Effector memory CD4-positive, alpha-beta T cell (primary cell): ENCODE measurements around the gene ALPK3.

Experiments used
- DNase-seq, 3 donors: peaks; one replicate each; pipeline ENCODE4 v3.0.0-alpha.2; 2020
- H3K27ac ChIP-seq: 2 replicates; pipeline ENCODE4 v1.7.0; 2013; ENCODE audit warnings: mild to moderate bottlenecking, low read length, moderate library complexity; ENCODE audit not compliant: insufficient read depth, poor library complexity, severe bottlenecking
- H3K27me3 ChIP-seq: replicated peaks from 2 replicates; pipeline ENCODE4 v1.7.0; 2013; ENCODE audit warnings: mild to moderate bottlenecking, low read length; ENCODE audit not compliant: insufficient read depth, control insufficient read depth, poor library complexity, severe bottlenecking
- H3K36me3 ChIP-seq: 2 replicates; pipeline ENCODE4 v1.7.0; 2013; ENCODE audit warnings: mild to moderate bottlenecking, low read length, moderate library complexity; ENCODE audit not compliant: control insufficient read depth, insufficient read depth
- H3K4me1 ChIP-seq: 2 replicates; pipeline ENCODE4 v1.7.0; 2013; ENCODE audit warnings: low read length, mild to moderate bottlenecking; ENCODE audit not compliant: control insufficient read depth, insufficient read depth, poor library complexity, severe bottlenecking
- H3K4me3 ChIP-seq: 2 replicates; pipeline ENCODE4 v1.7.0; 2013; ENCODE audit warnings: low read length, low read depth, mild to moderate bottlenecking; ENCODE audit not compliant: insufficient read depth, poor library complexity, severe bottlenecking
- H3K9me3 ChIP-seq: 2 replicates; pipeline ENCODE4 v1.7.0; 2013; ENCODE audit warnings: mild to moderate bottlenecking, low read length, moderate library complexity; ENCODE audit not compliant: control insufficient read depth

The ALPK3 gene

DNA sequence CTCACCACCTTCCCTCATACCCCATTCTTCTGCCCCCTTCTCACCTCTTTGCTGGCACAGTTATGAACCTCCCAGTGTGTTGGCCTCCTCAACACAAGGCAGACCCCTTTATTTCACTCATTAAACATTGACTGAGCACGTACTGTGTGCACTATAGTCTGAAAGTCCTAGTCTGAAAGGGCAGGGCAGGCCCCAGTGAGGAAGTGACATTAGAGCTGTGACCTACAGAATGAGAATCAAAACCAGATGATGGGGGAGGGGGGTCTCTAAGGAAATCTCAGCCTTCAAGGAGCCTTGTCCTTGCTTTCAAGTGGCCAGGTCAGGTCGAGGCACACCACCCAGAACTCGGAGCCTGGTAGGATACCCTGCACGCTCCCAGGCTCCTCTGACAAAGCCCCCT is 70.8 kb downstream of the ALPK3 start:
- no peaks in the 10 kb centered on the region for H3K9me3 ChIP-seq
- H3K4me3 ChIP-seq: no peak overlapping the region
- H3K36me3 ChIP-seq: no peaks in the 10 kb centered on the region
- H3K27me3 ChIP-seq: no peaks in the 10 kb centered on the region
- H3K27ac ChIP-seq: no peak overlapping the region
- H3K4me1 ChIP-seq: no peaks in the 10 kb centered on the region
- no peak for DNase-seq

DNA sequence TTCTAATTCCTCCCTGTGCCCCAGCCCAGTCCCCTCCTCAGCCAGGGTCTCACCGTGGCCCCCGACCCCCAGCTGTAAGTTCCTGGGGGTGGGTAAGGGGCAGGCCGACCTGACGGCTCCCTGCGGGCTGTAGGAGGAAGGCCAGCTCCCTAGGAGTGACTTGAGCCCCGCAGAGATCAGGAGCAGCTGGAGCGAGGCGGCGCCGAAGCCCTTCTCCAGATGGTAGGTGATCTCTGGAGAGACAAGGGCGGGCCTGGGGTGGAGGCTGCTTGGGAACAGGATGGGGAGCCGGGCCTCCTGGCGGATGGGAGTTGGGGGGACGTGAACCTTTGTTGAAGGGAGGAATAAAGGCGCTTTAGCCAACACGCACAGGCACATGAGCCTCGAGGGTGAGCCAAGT is 71.5 kb downstream of the ALPK3 start:
- DNase-seq: no peak
- no peaks in the 10 kb centered on the region for H3K36me3 ChIP-seq
- H3K27ac ChIP-seq: no peak overlapping the region
- no peaks in the 10 kb centered on the region for H3K9me3 ChIP-seq
- no peaks in the 10 kb centered on the region for H3K4me1 ChIP-seq
- no peaks in the 10 kb centered on the region for H3K27me3 ChIP-seq
- H3K4me3 ChIP-seq: no peak overlapping the region

DNA sequence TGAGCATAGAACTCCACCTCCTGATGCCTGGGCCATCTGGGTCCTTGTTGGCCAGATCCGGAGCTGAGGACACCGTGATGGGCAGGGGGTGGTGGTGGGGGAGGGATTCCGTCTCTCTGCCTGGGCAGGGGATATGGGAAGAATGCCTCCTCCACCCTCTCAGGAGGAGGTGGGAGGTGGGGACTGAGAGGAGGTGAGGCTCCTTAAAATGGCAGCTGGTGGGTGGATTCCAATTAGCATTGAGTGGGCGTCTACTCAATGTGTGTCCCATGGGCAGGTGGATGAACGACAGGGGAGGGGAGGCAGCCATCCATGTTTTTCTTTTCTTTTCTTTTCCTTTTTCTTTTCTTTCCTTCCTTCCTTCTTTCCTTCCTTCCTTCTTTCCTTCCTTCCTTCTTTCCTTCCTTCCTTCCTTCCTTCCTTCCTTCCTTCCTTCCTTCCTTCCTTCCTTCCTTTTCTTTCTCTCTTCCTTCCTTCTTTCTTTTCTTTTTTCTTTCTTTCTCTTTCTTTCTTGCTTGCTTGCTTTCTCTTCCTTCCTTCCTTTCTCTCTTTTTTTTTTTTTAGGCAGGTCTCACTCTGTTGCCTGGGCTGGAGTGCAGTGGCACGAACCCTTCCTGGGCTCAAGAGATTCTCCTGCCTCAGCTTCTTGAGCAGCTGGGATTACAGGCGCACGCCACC is 72.3 kb downstream of the ALPK3 start:
- no peak overlapping the region for H3K27ac ChIP-seq
- H3K4me1 ChIP-seq: no peaks in the 10 kb centered on the region
- H3K4me3 ChIP-seq: no peak overlapping the region
- no peaks in the 10 kb centered on the region for H3K27me3 ChIP-seq
- H3K36me3 ChIP-seq: no peaks in the 10 kb centered on the region
- no peaks in the 10 kb centered on the region for H3K9me3 ChIP-seq
- DNase-seq: no peak

DNA sequence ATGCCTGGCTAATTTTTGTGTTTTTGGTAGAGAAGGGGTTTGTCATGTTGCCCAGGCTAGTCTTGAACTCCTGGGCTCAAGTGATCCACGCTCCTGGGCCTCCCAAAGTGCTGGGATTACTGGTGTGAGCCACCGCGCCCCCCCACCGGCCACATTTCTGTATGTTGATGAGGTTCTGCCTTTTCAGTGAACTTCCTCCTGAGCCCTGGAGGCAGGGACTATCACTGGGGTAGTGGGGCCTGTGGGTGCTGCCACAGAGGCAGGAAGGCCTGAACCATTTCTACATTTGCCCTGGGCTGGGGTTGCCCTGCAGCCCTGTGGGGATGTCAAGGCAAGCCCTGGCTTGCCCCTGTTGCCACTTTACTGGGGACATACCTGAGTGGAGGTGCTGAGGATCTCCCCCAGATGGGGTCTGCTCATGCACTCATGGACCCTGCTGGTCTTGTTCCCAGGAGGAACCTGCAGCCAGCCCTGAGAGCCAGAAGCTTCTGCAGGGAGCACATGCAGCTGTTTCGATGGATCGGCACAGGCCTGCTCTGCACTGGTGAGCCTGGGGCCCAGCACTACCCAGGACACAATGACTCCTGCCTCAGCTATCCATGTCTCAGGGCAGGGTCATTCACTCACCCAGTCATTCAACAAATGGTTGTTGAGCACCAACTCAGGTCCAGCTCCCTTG is 73.0 kb downstream of the ALPK3 start:
- H3K4me1 ChIP-seq: no peaks in the 10 kb centered on the region
- no peaks in the 10 kb centered on the region for H3K27me3 ChIP-seq
- H3K27ac ChIP-seq: no peak overlapping the region
- no peak overlapping the region for H3K4me3 ChIP-seq
- no peaks in the 10 kb centered on the region for H3K9me3 ChIP-seq
- H3K36me3 ChIP-seq: no peaks in the 10 kb centered on the region
- DNase-seq: no peak

DNA sequence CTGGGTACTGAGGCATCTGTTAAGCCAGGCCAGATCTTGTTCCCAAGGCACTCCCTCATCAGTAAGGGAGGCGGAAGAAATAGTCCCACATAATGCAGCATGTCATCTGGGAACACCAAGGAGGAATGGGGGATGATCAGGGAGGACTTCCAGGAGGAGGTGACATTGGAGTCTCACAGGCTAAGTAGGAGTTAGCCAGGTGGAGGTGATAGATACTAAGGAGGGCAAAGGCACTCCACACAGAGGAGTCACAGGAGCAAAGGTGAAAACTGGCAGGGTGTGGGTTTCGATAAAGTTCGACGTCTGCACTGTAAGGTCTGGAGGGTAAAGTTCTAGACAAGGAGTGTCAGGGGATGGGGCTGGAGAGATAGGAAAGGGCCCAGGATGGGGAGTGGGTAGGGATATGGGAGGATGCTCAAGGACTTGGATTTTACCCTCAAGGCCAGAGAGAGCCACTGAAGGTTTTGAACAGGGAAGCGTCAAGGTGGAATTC is 73.6 kb downstream of the ALPK3 start:
- H3K36me3 ChIP-seq: no peaks in the 10 kb centered on the region
- no peak for DNase-seq

DNA sequence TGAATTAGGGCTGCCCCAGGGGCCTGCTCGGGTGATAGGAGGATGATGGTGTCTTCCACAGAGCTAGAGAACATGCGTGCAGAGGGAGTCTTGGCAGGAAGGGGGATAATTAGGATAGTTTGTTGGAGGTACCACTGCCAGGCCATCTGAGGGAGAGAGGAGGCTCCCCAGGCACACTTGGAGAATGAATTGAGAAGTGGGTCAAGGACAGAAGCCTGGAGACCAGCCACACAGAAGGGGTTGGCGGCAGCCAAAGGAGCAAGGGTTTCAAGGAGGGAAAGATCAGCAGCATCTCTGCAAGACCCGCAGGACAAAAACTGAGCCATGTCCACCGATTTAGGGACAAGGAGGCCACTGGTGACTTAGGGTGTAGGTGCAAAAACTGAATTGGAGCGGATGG is 74.2 kb downstream of the ALPK3 start:
- H3K4me1 ChIP-seq: no peaks in the 10 kb centered on the region
- no peaks in the 10 kb centered on the region for H3K27me3 ChIP-seq
- DNase-seq: no peak
- no peaks in the 10 kb centered on the region for H3K36me3 ChIP-seq
- no peak overlapping the region for H3K27ac ChIP-seq
- no peaks in the 10 kb centered on the region for H3K9me3 ChIP-seq
- H3K4me3 ChIP-seq: no peak overlapping the region

More for the DNA sequence above, 73.6 kb downstream of the ALPK3 start:
- no peak overlapping the region for H3K27ac ChIP-seq
- H3K27me3 ChIP-seq: no peaks in the 10 kb centered on the region
- H3K4me3 ChIP-seq: no peak overlapping the region
- H3K9me3 ChIP-seq: no peaks in the 10 kb centered on the region
- H3K4me1 ChIP-seq: no peaks in the 10 kb centered on the region

DNA sequence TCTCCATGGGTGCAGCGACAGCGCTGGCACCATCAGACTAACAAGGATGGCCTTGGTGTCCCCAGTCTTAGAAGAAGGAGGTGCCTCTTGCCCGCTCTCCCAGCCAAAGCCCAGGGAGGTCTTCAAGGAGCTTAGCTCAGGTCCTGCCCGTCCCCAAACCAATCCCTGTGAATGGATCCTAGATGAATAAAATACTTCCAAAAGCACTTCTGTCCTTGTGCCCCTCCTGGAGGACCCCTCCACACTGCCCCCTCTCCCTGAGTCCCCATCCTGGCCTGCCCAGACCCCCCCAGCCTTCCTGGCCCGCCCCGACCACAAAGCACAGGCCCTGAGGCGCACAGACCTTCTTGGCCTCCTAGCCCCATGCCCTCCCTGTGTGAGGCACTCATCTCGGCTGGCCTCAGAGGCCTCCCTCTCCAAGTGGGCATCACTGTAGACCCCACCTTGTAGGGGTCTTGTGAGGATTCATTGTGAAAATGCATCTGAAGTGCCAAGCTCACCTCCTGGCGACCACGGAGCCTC is 75.7 kb downstream of the ALPK3 start:
- Histone ChIP-seq H3K27me3 (no peaks in the 10 kb centered on the region), H3K4me1 (no peaks in the 10 kb centered on the region), H3K27ac (no peak overlapping the region), H3K9me3 (no peaks in the 10 kb centered on the region), H3K36me3 (no peaks in the 10 kb centered on the region), H3K4me3 (no peak overlapping the region)
- no peak for DNase-seq

DNA sequence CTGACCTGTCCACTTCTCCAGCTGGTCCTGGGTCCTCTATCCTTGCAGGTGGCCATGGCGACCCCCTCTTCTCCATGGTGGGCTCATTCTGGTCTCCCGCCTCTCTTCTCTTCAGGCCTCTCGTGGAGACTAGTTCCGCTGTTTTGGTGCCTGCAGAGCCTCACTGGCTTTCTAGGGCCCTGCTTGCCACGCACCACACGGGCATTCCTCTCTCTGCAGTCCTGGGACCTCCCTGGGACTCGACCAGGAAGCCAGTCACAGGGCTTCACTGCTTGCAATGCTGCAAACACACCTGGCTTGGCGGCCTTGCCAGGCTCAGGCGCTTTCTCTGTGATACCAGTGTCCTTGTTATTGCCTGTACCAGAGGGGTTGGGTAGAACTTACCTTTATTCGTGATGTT is 76.5 kb downstream of the ALPK3 start:
- DNase-seq: no peak
- Histone ChIP-seq H3K9me3 (no peaks in the 10 kb centered on the region), H3K4me3 (no peak overlapping the region), H3K36me3 (no peaks in the 10 kb centered on the region), H3K27me3 (no peaks in the 10 kb centered on the region), H3K4me1 (no peaks in the 10 kb centered on the region), H3K27ac (no peak overlapping the region)

DNA sequence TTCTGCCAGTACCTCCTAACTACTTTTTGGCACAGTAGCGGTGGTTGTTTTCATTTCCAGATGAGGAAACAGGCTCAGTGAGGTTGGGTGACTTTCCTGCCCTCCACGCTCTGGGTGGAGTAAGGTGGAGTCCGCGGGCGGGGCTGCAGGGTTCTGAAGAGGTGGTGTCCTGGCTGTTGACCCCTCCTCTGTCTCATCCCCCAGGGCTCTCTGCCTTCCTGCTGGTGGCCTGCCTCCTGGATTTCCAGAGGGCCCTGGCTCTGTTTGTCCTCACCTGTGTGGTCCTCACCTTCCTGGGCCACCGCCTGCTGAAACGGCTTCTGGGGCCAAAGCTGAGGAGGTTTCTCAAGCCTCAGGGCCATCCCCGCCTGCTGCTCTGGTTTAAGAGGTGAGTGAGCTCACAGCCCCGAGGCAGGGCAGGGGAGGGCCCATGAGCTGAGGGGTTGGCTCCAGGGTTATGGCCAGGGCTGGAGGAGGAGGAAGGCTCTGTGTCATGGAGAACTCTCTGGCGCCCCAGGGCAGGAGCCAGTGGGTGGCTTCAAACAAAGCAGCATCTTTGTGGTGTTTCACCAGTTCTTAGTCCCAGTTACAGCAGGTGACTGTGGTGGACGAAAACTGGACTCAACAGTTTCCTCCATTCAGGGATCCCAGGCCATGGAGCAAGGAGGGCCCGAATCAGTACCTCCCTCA is 77.7 kb downstream of the ALPK3 start:
- Histone ChIP-seq H3K27ac (no peak overlapping the region), H3K36me3 (no peaks in the 10 kb centered on the region), H3K9me3 (no peaks in the 10 kb centered on the region), H3K27me3 (no peaks in the 10 kb centered on the region), H3K4me3 (no peak overlapping the region), H3K4me1 (no peaks in the 10 kb centered on the region)
- DNase-seq: no peak

DNA sequence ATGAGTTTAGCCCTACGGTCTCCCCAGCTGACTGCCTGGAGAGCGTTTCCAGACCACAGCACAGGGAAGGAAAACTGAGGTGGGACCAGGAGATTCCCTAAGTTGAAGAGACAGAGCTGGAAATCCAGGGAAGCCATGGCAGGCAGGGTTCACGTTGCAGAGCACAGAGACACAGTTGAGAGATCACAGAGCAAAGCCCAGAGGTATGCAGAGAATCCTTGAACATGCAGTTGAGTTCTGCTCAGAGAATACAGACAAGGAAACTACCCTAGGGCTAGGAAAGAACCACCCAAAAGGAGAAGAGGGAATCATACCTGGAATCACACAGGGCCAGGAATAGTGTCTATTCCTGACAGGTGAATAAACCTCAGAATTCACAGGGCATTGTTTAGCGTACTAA is 81.6 kb downstream of the ALPK3 start:
- Histone ChIP-seq H3K9me3 (no peaks in the 10 kb centered on the region), H3K27me3 (no peaks in the 10 kb centered on the region), H3K4me3 (no peak overlapping the region), H3K4me1 (no peaks in the 10 kb centered on the region), H3K36me3 (no peaks in the 10 kb centered on the region), H3K27ac (no peak overlapping the region)
- DNase-seq: no peak
